ENCODE data around the gene TSPAN2. TPM values are rescaled to one million over a fixed set of nuclear protein-coding genes. Genes with fewer than 3 reads are reported as not detected.

The TSPAN2 gene
- total and polyA plus RNA-seq, 2 experiments from 2014 or later: 11.2 to 11.8 TPM

DNA sequence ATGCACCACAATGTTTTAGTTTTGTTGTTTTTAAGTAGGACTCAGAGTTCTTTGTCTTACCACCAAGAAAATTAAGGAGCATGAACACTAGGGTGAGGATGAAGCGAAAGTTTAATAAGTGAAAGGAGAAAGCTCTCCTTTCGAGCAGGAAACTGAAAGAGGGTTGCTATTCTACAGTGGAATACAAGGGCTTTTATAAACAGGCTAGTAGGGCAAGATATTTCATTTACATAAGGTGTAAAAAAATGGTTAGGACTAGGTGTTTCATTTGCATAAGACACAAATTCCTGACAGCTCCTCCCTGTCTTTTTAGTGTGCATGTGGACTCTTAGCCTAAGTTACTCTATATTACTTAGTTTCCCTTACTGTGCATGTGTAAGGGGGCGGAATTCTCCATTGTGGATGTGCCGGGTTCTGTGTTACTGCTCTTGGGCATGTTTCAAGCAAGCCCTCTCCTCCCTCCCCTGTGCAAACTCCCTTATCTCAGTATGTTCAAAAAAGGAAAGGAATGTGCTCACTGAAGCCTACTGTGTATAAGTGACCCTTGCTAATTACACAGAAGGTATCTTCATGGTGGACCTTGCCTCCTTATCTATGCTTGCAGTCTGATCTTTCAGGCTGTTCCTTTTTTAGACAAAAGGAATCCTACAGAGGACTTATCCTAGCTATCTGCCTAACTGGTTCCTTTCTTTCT, 52.3 kb downstream of the TSPAN2 start:
- Histone ChIP-seq H3K27ac (ENCODE audit: low read depth) (no peak overlapping the region), H3K9me2 (ENCODE audit: insufficient read depth) (no peaks in the 10 kb centered on the region), H3K4me3 (no peak overlapping the region), H3F3A (replicated peaks; ENCODE audit: low read depth) (no peaks in the 10 kb centered on the region), H3K4me1 (ENCODE audit: insufficient read depth) (no peaks in the 10 kb centered on the region), H4K20me1 (replicated peaks; ENCODE audit: insufficient read depth) (no peaks in the 10 kb centered on the region), H3K79me2 (replicated peaks; ENCODE audit: insufficient read depth) (no peaks in the 10 kb centered on the region), H3K27me3 (ENCODE audit: insufficient read depth) (no peaks in the 10 kb centered on the region), H3K4me2 (no peak overlapping the region), H2AFZ (no peak overlapping the region), H3K36me3 (ENCODE audit: insufficient read depth) (no peaks in the 10 kb centered on the region)
- H3K27me3 Mint-ChIP-seq (ENCODE audit: insufficient read depth, low read depth, poor library complexity): no peaks in the 10 kb centered on the region
- H3K4me3 Mint-ChIP-seq: no peak overlapping the region
- H3K9me3 Mint-ChIP-seq: no peaks in the 10 kb centered on the region
- H3K4me1 Mint-ChIP-seq: peaks cover 3% of the 10 kb centered on the region; the same call in 1 of the 3 replicates
- ATAC-seq (no peak), DNase-seq (ENCODE audit: low spot score) (no peak)
- TF ChIP-seq EZH2 (IDR thresholded peaks at IDR 0.05; ENCODE audit: low read depth, unreplicated experiment): no peak
- TF ChIP-seq ZNF114 (CRISPR knock-in tag; IDR thresholded peaks at IDR 0.05): no peak
- TF ChIP-seq, protein P1, sequence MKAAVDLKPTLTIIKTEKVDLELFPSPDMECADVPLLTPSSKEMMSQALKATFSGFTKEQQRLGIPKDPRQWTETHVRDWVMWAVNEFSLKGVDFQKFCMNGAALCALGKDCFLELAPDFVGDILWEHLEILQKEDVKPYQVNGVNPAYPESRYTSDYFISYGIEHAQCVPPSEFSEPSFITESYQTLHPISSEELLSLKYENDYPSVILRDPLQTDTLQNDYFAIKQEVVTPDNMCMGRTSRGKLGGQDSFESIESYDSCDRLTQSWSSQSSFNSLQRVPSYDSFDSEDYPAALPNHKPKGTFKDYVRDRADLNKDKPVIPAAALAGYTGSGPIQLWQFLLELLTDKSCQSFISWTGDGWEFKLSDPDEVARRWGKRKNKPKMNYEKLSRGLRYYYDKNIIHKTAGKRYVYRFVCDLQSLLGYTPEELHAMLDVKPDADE (IDR thresholded peaks at IDR 0.05): no peak
- no peak for TF ChIP-seq NANOG (IDR thresholded peaks at IDR 0.05; ENCODE audit: borderline replicate concordance)
- TF ChIP-seq ZNF331 (CRISPR knock-in tag; IDR thresholded peaks at IDR 0.05; ENCODE audit: low read depth): no peak
- TF ChIP-seq, protein P2, sequence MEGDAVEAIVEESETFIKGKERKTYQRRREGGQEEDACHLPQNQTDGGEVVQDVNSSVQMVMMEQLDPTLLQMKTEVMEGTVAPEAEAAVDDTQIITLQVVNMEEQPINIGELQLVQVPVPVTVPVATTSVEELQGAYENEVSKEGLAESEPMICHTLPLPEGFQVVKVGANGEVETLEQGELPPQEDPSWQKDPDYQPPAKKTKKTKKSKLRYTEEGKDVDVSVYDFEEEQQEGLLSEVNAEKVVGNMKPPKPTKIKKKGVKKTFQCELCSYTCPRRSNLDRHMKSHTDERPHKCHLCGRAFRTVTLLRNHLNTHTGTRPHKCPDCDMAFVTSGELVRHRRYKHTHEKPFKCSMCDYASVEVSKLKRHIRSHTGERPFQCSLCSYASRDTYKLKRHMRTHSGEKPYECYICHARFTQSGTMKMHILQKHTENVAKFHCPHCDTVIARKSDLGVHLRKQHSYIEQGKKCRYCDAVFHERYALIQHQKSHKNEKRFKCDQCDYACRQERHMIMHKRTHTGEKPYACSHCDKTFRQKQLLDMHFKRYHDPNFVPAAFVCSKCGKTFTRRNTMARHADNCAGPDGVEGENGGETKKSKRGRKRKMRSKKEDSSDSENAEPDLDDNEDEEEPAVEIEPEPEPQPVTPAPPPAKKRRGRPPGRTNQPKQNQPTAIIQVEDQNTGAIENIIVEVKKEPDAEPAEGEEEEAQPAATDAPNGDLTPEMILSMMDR (conservative IDR thresholded peaks at IDR 0.05; ENCODE audit: low read depth in 2 of 2): no peak
- TF ChIP-seq EZH2phosphoT487 (IDR thresholded peaks at IDR 0.05; ENCODE audit: unreplicated experiment): no peak
- no peak overlapping the region for H3K27ac Mint-ChIP-seq
- no peaks in the 10 kb centered on the region for H3K36me3 Mint-ChIP-seq (ENCODE audit: low read depth)

DNA sequence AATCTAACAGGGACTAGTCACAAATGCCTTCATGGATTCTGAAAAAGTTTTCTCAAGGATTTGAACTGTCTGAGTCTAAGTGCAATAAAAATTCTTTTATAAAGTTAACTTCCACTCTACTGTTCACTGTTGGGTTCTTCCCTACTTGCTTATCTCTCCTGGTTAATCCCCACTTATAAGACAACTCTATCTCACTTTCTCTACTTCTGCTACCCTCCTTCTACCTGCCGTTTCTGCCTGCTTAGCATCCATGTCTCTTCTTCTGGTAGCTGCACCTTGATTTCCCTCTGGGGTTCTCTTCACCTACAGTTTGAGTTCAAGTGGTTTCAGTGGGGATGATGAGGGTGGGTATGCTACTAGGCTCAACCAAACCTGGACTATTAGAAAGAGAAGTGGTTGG, 53.7 kb downstream of the TSPAN2 start:
- Mint-ChIP-seq H3K4me3 (no peak overlapping the region), H3K9me3 (no peaks in the 10 kb centered on the region), H3K4me1 (peaks cover 2% of the 10 kb centered on the region; the same call in 2 of the 3 replicates), H3K36me3 (ENCODE audit: low read depth) (no peaks in the 10 kb centered on the region), H3K27me3 (ENCODE audit: insufficient read depth, low read depth, poor library complexity) (no peaks in the 10 kb centered on the region), H3K27ac (no peak overlapping the region; the same call in 1 of the 2 replicates)
- Histone ChIP-seq H4K20me1 (replicated peaks; ENCODE audit: insufficient read depth) (no peaks in the 10 kb centered on the region), H3K36me3 (ENCODE audit: insufficient read depth) (no peaks in the 10 kb centered on the region), H3K27me3 (ENCODE audit: insufficient read depth) (no peaks in the 10 kb centered on the region), H3K4me2 (no peak overlapping the region), H3K79me2 (replicated peaks; ENCODE audit: insufficient read depth) (no peaks in the 10 kb centered on the region), H3K9me2 (ENCODE audit: insufficient read depth) (no peaks in the 10 kb centered on the region), H3F3A (replicated peaks; ENCODE audit: low read depth) (no peaks in the 10 kb centered on the region), H3K27ac (ENCODE audit: low read depth) (no peak overlapping the region), H2AFZ (no peak overlapping the region), H3K4me1 (ENCODE audit: insufficient read depth) (no peaks in the 10 kb centered on the region), H3K4me3 (no peak overlapping the region)
- no peak for DNase-seq (ENCODE audit: low spot score)
- ATAC-seq: no peak
- no peak for TF ChIP-seq POLR2AphosphoS5 (IDR thresholded peaks at IDR 0.05; ENCODE audit: low read depth)
- TF ChIP-seq, protein P1 (IDR thresholded peaks at IDR 0.05): no peak
- no peak for TF ChIP-seq CREB1 (CRISPR knock-in tag; IDR thresholded peaks at IDR 0.05; ENCODE audit: low read depth)
- TF ChIP-seq, protein P3, sequence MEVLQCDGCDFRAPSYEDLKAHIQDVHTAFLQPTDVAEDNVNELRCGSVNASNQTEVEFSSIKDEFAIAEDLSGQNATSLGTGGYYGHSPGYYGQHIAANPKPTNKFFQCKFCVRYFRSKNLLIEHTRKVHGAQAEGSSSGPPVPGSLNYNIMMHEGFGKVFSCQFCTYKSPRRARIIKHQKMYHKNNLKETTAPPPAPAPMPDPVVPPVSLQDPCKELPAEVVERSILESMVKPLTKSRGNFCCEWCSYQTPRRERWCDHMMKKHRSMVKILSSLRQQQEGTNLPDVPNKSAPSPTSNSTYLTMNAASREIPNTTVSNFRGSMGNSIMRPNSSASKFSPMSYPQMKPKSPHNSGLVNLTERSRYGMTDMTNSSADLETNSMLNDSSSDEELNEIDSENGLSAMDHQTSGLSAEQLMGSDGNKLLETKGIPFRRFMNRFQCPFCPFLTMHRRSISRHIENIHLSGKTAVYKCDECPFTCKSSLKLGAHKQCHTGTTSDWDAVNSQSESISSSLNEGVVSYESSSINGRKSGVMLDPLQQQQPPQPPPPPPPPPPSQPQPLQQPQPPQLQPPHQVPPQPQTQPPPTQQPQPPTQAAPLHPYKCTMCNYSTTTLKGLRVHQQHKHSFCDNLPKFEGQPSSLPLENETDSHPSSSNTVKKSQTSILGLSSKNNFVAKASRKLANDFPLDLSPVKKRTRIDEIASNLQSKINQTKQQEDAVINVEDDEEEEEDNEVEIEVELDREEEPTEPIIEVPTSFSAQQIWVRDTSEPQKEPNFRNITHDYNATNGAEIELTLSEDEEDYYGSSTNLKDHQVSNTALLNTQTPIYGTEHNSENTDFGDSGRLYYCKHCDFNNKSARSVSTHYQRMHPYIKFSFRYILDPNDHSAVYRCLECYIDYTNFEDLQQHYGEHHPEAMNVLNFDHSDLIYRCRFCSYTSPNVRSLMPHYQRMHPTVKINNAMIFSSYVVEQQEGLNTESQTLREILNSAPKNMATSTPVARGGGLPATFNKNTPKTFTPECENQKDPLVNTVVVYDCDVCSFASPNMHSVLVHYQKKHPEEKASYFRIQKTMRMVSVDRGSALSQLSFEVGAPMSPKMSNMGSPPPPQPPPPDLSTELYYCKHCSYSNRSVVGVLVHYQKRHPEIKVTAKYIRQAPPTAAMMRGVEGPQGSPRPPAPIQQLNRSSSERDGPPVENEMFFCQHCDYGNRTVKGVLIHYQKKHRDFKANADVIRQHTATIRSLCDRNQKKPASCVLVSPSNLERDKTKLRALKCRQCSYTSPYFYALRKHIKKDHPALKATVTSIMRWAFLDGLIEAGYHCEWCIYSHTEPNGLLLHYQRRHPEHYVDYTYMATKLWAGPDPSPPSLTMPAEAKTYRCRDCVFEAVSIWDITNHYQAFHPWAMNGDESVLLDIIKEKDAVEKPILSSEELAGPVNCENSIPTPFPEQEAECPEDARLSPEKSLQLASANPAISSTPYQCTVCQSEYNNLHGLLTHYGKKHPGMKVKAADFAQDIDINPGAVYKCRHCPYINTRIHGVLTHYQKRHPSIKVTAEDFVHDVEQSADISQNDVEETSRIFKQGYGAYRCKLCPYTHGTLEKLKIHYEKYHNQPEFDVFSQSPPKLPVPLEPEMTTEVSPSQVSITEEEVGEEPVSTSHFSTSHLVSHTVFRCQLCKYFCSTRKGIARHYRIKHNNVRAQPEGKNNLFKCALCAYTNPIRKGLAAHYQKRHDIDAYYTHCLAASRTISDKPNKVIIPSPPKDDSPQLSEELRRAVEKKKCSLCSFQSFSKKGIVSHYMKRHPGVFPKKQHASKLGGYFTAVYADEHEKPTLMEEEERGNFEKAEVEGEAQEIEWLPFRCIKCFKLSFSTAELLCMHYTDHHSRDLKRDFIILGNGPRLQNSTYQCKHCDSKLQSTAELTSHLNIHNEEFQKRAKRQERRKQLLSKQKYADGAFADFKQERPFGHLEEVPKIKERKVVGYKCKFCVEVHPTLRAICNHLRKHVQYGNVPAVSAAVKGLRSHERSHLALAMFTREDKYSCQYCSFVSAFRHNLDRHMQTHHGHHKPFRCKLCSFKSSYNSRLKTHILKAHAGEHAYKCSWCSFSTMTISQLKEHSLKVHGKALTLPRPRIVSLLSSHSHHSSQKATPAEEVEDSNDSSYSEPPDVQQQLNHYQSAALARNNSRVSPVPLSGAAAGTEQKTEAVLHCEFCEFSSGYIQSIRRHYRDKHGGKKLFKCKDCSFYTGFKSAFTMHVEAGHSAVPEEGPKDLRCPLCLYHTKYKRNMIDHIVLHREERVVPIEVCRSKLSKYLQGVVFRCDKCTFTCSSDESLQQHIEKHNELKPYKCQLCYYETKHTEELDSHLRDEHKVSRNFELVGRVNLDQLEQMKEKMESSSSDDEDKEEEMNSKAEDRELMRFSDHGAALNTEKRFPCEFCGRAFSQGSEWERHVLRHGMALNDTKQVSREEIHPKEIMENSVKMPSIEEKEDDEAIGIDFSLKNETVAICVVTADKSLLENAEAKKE (CRISPR knock-in tag; IDR thresholded peaks at IDR 0.05): no peak

Measured in GM23338 (cell line).